SU-DHL-6 (cell line): Measurements from ENCODE around the gene NKAIN4.

Experiments used
- H2AFZ ChIP-seq: fragments of 200-600 bp; sonication (generic); 2 replicates; pipeline ENCODE4 v1.6.1; 2014; ENCODE audit warnings: low read depth, mild to moderate bottlenecking, moderate library complexity, mixed read lengths, antibody characterized with exemption, low read length; ENCODE audit not compliant: severe bottlenecking
- H3F3A ChIP-seq: fragments of 200-600 bp; shearing (Covaris generic); 2 replicates; pipeline ENCODE4 v1.6.0; 2016; ENCODE audit warnings: antibody characterized with exemption, mild to moderate bottlenecking; ENCODE audit not compliant: insufficient read depth
- H3K27ac ChIP-seq: fragments of 200-600 bp; sonication (generic); 2 replicates; pipeline ENCODE4 v1.5.1; 2016; ENCODE audit warnings: low read depth, mild to moderate bottlenecking, low read length, moderate library complexity, mixed read lengths
- H3K27me3 ChIP-seq: fragments of 200-600 bp; sonication (generic), shearing (Covaris generic); 2 replicates; pipeline ENCODE4 v1.6.0; 2014; ENCODE audit warnings: mild to moderate bottlenecking, low read length
- H3K36me3 ChIP-seq: fragments of 200-600 bp; sonication (generic); 2 replicates; pipeline ENCODE4 v1.6.1; 2014; ENCODE audit warnings: mild to moderate bottlenecking, low read length, mixed read lengths
- H3K4me2 ChIP-seq: fragments of 300-600, 200-600 bp; shearing (Covaris generic), sonication (generic); 2 replicates; pipeline ENCODE4 v1.6.0; 2014; ENCODE audit warnings: low read length, low read depth, mild to moderate bottlenecking; ENCODE audit not compliant: poor library complexity, severe bottlenecking
- H3K4me3 ChIP-seq: fragments of 200-600 bp; sonication (generic); 2 replicates; pipeline ENCODE4 v1.5.1; 2014; ENCODE audit warnings: antibody characterized with exemption, low read length, mild to moderate bottlenecking, mixed read lengths; ENCODE audit not compliant: insufficient read depth, poor library complexity, severe bottlenecking
- H3K79me2 ChIP-seq: fragments of 200-600 bp; sonication (generic); 2 replicates; pipeline ENCODE4 v1.6.1; 2014; ENCODE audit warnings: mild to moderate bottlenecking, low read length, moderate library complexity; ENCODE audit not compliant: insufficient read depth
- H3K9ac ChIP-seq: fragments of 200-600 bp; sonication (generic); 2 replicates; pipeline ENCODE4 v1.7.0; 2014; ENCODE audit warnings: mild to moderate bottlenecking, low read length
- H3K9me2 ChIP-seq: fragments of 200-600 bp; sonication (generic); replicated peaks from 2 replicates; pipeline ENCODE4 v1.6.1; 2014; ENCODE audit warnings: low read length; ENCODE audit not compliant: insufficient read depth
- H3K9me3 ChIP-seq: fragments of 200-600 bp; sonication (generic); 2 replicates; pipeline ENCODE4 v1.6.1; 2014; ENCODE audit warnings: low read length, mixed read lengths; ENCODE audit not compliant: insufficient read depth
- H4K20me1 ChIP-seq: fragments of 200-600 bp; sonication (generic); 2 replicates; pipeline ENCODE4 v1.6.1; 2014; ENCODE audit warnings: low read depth, mild to moderate bottlenecking, antibody characterized with exemption, low read length, moderate library complexity, mixed read lengths
- EZH2phosphoT487 ChIP-seq: fragments of 200-600 bp; sonication (generic), shearing (Covaris generic); conservative IDR thresholded peaks from 2 replicates; pipeline ENCODE4 v1.6.1; 2018; ENCODE audit warnings: mild to moderate bottlenecking, antibody characterized with exemption, low read length, moderate library complexity, mixed read lengths
- TF ChIP-seq, protein P1 (sequence below): fragments of 200-600 bp; sonication (generic); IDR thresholded peaks from one replicate; pipeline ENCODE4 v1.5.1; 2017; ENCODE audit warnings: antibody characterized with exemption, mild to moderate bottlenecking, low read length, moderate library complexity; ENCODE audit not compliant: insufficient read depth, poor library complexity, severe bottlenecking

The NKAIN4 gene

DNA sequence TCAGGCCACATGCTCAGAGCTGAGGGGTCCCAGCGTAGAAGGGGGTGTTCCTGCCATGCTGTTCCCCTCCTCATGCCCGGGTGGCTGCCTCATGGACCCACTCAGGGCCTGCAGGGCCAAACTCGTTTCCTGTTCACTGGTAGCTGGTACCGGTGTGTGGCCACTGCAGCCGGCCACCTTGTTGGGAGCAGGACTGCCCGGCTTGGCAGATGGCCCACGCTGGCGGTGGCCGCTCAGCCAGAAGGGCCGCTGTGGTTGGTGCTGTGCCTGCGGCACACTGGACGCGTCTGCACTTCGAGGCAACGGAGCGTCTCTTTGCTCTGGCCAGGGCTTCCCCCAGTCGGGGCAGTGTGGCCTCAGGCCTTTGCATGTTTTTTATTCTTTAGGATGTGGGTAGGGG lies 28.7 kb upstream of the NKAIN4 start:
- no peak overlapping the region for H3K4me2 ChIP-seq
- no peak overlapping the region for H3K27ac ChIP-seq
- H3K36me3 ChIP-seq = no peaks in the 10 kb centered on the region
- H3K4me3 ChIP-seq = no peak overlapping the region
- no peaks in the 10 kb centered on the region for H3K9me3 ChIP-seq
- no peaks in the 10 kb centered on the region for H4K20me1 ChIP-seq
- H3K79me2 ChIP-seq = no peaks in the 10 kb centered on the region
- H3F3A ChIP-seq = no peaks in the 10 kb centered on the region
- no peak overlapping the region for H2AFZ ChIP-seq
- no peak overlapping the region for H3K9ac ChIP-seq
- no peaks in the 10 kb centered on the region for H3K9me2 ChIP-seq
- no peak for TF ChIP-seq EZH2phosphoT487
- TF ChIP-seq, protein P1, sequence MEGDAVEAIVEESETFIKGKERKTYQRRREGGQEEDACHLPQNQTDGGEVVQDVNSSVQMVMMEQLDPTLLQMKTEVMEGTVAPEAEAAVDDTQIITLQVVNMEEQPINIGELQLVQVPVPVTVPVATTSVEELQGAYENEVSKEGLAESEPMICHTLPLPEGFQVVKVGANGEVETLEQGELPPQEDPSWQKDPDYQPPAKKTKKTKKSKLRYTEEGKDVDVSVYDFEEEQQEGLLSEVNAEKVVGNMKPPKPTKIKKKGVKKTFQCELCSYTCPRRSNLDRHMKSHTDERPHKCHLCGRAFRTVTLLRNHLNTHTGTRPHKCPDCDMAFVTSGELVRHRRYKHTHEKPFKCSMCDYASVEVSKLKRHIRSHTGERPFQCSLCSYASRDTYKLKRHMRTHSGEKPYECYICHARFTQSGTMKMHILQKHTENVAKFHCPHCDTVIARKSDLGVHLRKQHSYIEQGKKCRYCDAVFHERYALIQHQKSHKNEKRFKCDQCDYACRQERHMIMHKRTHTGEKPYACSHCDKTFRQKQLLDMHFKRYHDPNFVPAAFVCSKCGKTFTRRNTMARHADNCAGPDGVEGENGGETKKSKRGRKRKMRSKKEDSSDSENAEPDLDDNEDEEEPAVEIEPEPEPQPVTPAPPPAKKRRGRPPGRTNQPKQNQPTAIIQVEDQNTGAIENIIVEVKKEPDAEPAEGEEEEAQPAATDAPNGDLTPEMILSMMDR = no peak
- H3K27me3 ChIP-seq = no peaks in the 10 kb centered on the region

GRCh38 chr20:63281742-63282665 lies 27.7 kb upstream of the NKAIN4 start:
- H3K9me3 ChIP-seq = no peaks in the 10 kb centered on the region
- H3K36me3 ChIP-seq = no peaks in the 10 kb centered on the region
- no peak overlapping the region for H2AFZ ChIP-seq
- H3K4me3 ChIP-seq = no peak overlapping the region
- no peaks in the 10 kb centered on the region for H3K9me2 ChIP-seq
- H3K27ac ChIP-seq = no peak overlapping the region
- H3K79me2 ChIP-seq = no peaks in the 10 kb centered on the region
- H3K27me3 ChIP-seq = no peaks in the 10 kb centered on the region
- no peaks in the 10 kb centered on the region for H4K20me1 ChIP-seq
- H3F3A ChIP-seq = no peaks in the 10 kb centered on the region
- no peak for TF ChIP-seq EZH2phosphoT487
- TF ChIP-seq, protein P1 = no peak
- H3K4me2 ChIP-seq = no peak overlapping the region
- H3K9ac ChIP-seq = no peak overlapping the region

DNA sequence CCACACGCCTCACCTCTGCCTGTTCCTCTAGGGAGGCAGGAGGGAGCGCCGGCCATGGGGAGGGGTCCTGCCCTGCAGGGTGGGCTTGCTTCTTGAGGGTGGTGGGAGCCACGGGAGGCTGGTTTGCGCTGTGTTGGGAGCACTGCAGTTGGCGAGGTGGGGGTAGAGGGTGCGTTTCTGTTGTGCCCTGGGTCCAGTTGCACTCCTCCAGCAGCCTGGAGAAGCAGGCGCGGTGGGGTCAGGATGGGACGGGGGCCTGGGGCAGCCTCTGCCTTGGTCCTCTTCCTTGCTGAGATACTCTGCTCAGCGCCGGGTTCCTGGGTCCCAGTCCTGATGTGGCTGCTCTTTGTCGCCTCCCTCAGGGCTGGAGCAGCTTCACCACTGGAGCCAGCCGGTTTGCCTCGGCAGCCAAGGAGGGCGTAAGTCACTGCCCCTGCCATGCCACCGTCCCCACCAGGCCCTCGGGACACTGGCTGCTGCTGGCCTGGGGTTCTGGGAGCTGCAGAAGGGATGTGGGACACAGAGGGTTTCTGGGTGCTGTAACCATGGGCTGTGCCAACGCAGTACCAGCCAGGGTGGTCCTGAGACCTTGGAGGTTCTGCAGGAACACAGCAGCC lies 26.8 kb upstream of the NKAIN4 start:
- H3K4me2 ChIP-seq = no peak overlapping the region
- 0 out of 2 replicates have a peak, but pooled peaks cover 2% of the 10 kb centered on the region for H3K79me2 ChIP-seq
- no peak overlapping the region for H3K9ac ChIP-seq
- TF ChIP-seq EZH2phosphoT487 = no peak
- TF ChIP-seq, protein P1 = peak; percentile 10
- H3F3A ChIP-seq = no peaks in the 10 kb centered on the region
- H3K4me3 ChIP-seq = no peak overlapping the region
- H4K20me1 ChIP-seq = no peaks in the 10 kb centered on the region
- H3K36me3 ChIP-seq = no peaks in the 10 kb centered on the region
- no peak overlapping the region for H3K27ac ChIP-seq
- no peak overlapping the region for H2AFZ ChIP-seq
- H3K9me2 ChIP-seq = no peaks in the 10 kb centered on the region
- H3K27me3 ChIP-seq = no peaks in the 10 kb centered on the region
- no peaks in the 10 kb centered on the region for H3K9me3 ChIP-seq
